K562 (cell line): ENCODE data around the gene POLD2. TPM values are rescaled to one million over a fixed set of nuclear protein-coding genes. Genes with fewer than 3 reads are reported as not detected.

Source experiments
- ADNP ChIP-seq: fragments of 200-800 bp; sonication (Bioruptor generic); IDR thresholded peaks from 2 replicates; pipeline ENCODE4 v1.6.1; 2016; ENCODE audit warnings: missing genetic modification characterization, missing compliant biosample characterization
- DMBX1 ChIP-seq: fragments of 250-450 bp; sonication (Bioruptor Pico); IDR thresholded peaks from 2 replicates; pipeline ENCODE4 v1.8.0; 2022; ENCODE audit warnings: inconsistent platforms, mild to moderate bottlenecking, moderate library complexity, borderline replicate concordance
- HDAC1 ChIP-seq, 2 experiments: fragments of 450-650 bp; IDR thresholded peaks; 2 replicates each; pipeline ENCODE4 v1.6.1; 2016 to 2017; ENCODE audit warnings: inconsistent platforms in 1 of 2, mild to moderate bottlenecking in 1 of 2, moderate library complexity in 1 of 2
- HDAC2 ChIP-seq: fragments of 450-650 bp; IDR thresholded peaks from 2 replicates; pipeline ENCODE4 v1.6.1; 2016; ENCODE audit warnings: mild to moderate bottlenecking
- HDAC8 ChIP-seq: fragments of 450-650 bp; IDR thresholded peaks from 2 replicates; pipeline ENCODE4 v1.6.1; 2016; ENCODE audit warnings: mild to moderate bottlenecking, missing genetic modification characterization, moderate library complexity, missing compliant biosample characterization
- MCM2 ChIP-seq: fragments of 450-650 bp; IDR thresholded peaks from 2 replicates; pipeline ENCODE4 v1.6.1; 2017; ENCODE audit warnings: low read depth, mild to moderate bottlenecking
- NR3C1 ChIP-seq: sonication (generic); formaldehyde crosslinking; IDR thresholded peaks from 2 replicates; pipeline ENCODE4 v1.8.1; 2022; ENCODE audit warnings: missing genetic modification reagents
- RBM17 ChIP-seq: fragments of 200-400 bp; formaldehyde crosslinking; IDR thresholded peaks from 2 replicates; pipeline ENCODE4 v1.6.1; 2017; ENCODE audit warnings: low read depth, mild to moderate bottlenecking, low read length, borderline replicate concordance
- SETDB1 ChIP-seq: IDR thresholded peaks from one replicate; pipeline ENCODE4 v1.6.1; 2012; ENCODE audit warnings: low read length, control low read depth, inconsistent platforms
- SUPT5H ChIP-seq: fragments of 450-650 bp; IDR thresholded peaks from 2 replicates; pipeline ENCODE4 v1.6.1; 2016
- ZNF121 ChIP-seq: sonication (generic); formaldehyde crosslinking; conservative IDR thresholded peaks from 2 replicates; pipeline ENCODE4 v1.8.0; 2022; ENCODE audit warnings: missing genetic modification reagents
- ZNF146 ChIP-seq: IDR thresholded peaks from one replicate; pipeline ENCODE4 v1.6.1; 2018; ENCODE audit warnings: missing compliant biosample characterization; ENCODE audit not compliant: unreplicated experiment
- ZNF263 ChIP-seq: sonication (generic); formaldehyde crosslinking; IDR thresholded peaks from 2 replicates; pipeline ENCODE4 v1.8.0; 2022; ENCODE audit warnings: mild to moderate bottlenecking, missing genetic modification reagents, borderline replicate concordance
- ZNF644 ChIP-seq: fragments of 200-800 bp; sonication (Bioruptor generic); IDR thresholded peaks from 2 replicates; pipeline ENCODE4 v1.6.1; 2016; ENCODE audit warnings: low read depth, missing genetic modification characterization, missing compliant biosample characterization
- ZNF830 ChIP-seq: fragments of 250-450 bp; sonication (Bioruptor Pico); IDR thresholded peaks from 2 replicates; pipeline ENCODE4 v1.5.0; 2021; ENCODE audit warnings: mild to moderate bottlenecking
- polyA plus RNA-seq, 8 experiments: library from polyadenylated mRNA; depleted of rRNA in 4 of 8; stranded (reverse) in 5 of 8; unstranded in 3 of 8; fragments of >200 nt; fragmentation: Nextera tagmentation in 2 of 8; fragmentation: Illumina TruSeq in 1 of 8; extraction: Ambion mirVana in 2 of 8; extraction: Trizol in 1 of 8; gene quantifications; 2 replicates each; pipeline versions ENCODE4 v1.2.1 to v1.2.3, GENCODE V29; 2011 to 2014; ENCODE audit warnings: inconsistent platforms in 1 of 8, missing spikeins in 1 of 8
- total RNA-seq, 7 experiments: library from RNA; depleted of rRNA in 6 of 7; stranded (reverse); fragments of >200 nt in 6 of 7; fragmentation: Illumina TruSeq in 2 of 7; extraction: Trizol in 2 of 7; gene quantifications; 2 replicates each; pipeline versions ENCODE4 v1.2.1 to v1.2.3, GENCODE V29; 2011 to 2021; ENCODE audit warnings: low replicate concordance in 1 of 7
- TF ChIP-seq, protein P1 (sequence below), 2 experiments: IDR thresholded peaks; 2 replicates each; pipeline ENCODE4 v1.6.1; 2012; ENCODE audit warnings: improper control_type of control experiment in 2 of 2, low read depth in 2 of 2, low read length in 2 of 2, borderline replicate concordance in 1 of 2
- TF ChIP-seq, protein P2 (sequence below): sonication (generic); formaldehyde crosslinking; IDR thresholded peaks from 2 replicates; pipeline ENCODE4 v1.8.0; 2022; ENCODE audit warnings: mild to moderate bottlenecking, missing genetic modification reagents
- TF ChIP-seq, protein P3 (sequence below): sonication (generic); formaldehyde crosslinking; IDR thresholded peaks from 2 replicates; pipeline ENCODE4 v1.8.0; 2022; ENCODE audit warnings: mild to moderate bottlenecking, low read depth, missing genetic modification reagents
- TF ChIP-seq, protein P4 (sequence below), 2 experiments: fragments of 450-650 bp; IDR thresholded peaks; 2 replicates each; pipeline ENCODE4 v1.6.1; 2016

The POLD2 gene
- total and polyA plus RNA-seq, 9 of the 15 experiments (the other 6 are each of a cell fraction or from before 2014, with no cell fraction given) = 29.7 to 259 (median 225) TPM

DNA sequence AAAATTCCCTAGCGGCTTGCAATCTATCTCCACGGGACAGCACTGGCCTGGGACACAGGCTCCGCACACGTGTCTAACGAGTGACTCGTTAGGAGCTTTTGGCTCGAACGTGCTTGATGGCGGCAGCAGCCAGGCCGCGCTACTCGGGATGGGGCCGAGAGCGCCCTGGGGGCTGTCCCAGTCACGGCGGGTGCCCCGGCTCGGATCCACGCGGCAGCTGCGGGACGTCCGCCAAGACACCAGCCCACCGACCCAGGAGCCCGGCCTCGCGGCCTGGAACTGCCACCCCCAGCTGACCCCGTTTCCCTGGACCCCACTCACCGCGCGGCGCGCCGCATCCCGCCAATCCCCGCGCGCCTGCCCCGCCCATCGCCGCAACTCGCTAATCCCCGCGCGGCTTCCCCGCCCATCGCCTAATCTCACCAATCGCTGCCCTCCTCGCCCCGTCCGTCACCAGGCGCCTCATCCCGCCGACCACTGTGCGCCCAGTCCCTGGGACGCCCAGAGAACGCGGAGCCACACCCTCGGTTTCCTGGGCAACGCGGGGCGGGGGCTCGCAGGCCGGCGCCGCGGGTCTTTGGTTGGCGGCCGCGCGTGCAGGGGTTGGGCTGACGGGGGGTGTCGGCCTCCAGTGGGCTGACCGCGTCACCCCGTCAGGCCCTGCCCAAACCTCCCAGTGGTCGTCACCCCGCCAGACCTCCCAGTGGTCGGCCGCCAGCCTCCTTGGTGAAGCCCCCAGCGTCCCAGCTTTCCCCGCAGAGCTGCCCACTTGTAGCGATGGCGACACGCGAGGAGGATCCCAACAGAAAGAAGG is at the start of gene POLD2 (continued):
- no peak for TF ChIP-seq ZNF644 (tag)
- no peak for TF ChIP-seq RBM17
- TF ChIP-seq MCM2 = no peak
- TF ChIP-seq, protein P1, sequence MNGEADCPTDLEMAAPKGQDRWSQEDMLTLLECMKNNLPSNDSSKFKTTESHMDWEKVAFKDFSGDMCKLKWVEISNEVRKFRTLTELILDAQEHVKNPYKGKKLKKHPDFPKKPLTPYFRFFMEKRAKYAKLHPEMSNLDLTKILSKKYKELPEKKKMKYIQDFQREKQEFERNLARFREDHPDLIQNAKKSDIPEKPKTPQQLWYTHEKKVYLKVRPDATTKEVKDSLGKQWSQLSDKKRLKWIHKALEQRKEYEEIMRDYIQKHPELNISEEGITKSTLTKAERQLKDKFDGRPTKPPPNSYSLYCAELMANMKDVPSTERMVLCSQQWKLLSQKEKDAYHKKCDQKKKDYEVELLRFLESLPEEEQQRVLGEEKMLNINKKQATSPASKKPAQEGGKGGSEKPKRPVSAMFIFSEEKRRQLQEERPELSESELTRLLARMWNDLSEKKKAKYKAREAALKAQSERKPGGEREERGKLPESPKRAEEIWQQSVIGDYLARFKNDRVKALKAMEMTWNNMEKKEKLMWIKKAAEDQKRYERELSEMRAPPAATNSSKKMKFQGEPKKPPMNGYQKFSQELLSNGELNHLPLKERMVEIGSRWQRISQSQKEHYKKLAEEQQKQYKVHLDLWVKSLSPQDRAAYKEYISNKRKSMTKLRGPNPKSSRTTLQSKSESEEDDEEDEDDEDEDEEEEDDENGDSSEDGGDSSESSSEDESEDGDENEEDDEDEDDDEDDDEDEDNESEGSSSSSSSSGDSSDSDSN (IDR thresholded peaks at IDR 0.05; ENCODE audit: borderline replicate concordance in 1 of 2, low read depth in 2 of 2, low read length in 2 of 2) = no peak
- TF ChIP-seq NR3C1 (CRISPR knock-in tag) = no peak
- TF ChIP-seq HDAC2 = no peak
- TF ChIP-seq, protein P2, sequence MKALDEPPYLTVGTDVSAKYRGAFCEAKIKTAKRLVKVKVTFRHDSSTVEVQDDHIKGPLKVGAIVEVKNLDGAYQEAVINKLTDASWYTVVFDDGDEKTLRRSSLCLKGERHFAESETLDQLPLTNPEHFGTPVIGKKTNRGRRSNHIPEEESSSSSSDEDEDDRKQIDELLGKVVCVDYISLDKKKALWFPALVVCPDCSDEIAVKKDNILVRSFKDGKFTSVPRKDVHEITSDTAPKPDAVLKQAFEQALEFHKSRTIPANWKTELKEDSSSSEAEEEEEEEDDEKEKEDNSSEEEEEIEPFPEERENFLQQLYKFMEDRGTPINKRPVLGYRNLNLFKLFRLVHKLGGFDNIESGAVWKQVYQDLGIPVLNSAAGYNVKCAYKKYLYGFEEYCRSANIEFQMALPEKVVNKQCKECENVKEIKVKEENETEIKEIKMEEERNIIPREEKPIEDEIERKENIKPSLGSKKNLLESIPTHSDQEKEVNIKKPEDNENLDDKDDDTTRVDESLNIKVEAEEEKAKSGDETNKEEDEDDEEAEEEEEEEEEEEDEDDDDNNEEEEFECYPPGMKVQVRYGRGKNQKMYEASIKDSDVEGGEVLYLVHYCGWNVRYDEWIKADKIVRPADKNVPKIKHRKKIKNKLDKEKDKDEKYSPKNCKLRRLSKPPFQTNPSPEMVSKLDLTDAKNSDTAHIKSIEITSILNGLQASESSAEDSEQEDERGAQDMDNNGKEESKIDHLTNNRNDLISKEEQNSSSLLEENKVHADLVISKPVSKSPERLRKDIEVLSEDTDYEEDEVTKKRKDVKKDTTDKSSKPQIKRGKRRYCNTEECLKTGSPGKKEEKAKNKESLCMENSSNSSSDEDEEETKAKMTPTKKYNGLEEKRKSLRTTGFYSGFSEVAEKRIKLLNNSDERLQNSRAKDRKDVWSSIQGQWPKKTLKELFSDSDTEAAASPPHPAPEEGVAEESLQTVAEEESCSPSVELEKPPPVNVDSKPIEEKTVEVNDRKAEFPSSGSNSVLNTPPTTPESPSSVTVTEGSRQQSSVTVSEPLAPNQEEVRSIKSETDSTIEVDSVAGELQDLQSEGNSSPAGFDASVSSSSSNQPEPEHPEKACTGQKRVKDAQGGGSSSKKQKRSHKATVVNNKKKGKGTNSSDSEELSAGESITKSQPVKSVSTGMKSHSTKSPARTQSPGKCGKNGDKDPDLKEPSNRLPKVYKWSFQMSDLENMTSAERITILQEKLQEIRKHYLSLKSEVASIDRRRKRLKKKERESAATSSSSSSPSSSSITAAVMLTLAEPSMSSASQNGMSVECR (CRISPR knock-in tag) = peak; percentile 55; the same call in 1 of the 2 replicates
- TF ChIP-seq ADNP (tag) = no peak
- TF ChIP-seq HDAC1 (IDR thresholded peaks at IDR 0.05) = peak in 1 of 2 experiments; percentile 85; a peak in 2 of 4 replicates
- TF ChIP-seq ZNF121 (CRISPR knock-in tag) = no peak
- TF ChIP-seq SUPT5H = peak; percentile 80
- 0 out of 2 replicates have a peak, but pooled peaks have one; percentile 49 for TF ChIP-seq HDAC8 (tag)
- no peak for TF ChIP-seq DMBX1 (CRISPR knock-in tag)
- TF ChIP-seq ZNF263 (CRISPR knock-in tag) = peak; percentile 12; the same call in 1 of the 2 replicates
- TF ChIP-seq, protein P3, sequence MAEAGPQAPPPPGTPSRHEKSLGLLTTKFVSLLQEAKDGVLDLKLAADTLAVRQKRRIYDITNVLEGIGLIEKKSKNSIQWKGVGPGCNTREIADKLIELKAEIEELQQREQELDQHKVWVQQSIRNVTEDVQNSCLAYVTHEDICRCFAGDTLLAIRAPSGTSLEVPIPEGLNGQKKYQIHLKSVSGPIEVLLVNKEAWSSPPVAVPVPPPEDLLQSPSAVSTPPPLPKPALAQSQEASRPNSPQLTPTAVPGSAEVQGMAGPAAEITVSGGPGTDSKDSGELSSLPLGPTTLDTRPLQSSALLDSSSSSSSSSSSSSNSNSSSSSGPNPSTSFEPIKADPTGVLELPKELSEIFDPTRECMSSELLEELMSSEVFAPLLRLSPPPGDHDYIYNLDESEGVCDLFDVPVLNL = no peak
- no peak for TF ChIP-seq ZNF830
- no peak for TF ChIP-seq SETDB1
- TF ChIP-seq ZNF146 (CRISPR knock-in tag) = no peak
- TF ChIP-seq, protein P4, sequence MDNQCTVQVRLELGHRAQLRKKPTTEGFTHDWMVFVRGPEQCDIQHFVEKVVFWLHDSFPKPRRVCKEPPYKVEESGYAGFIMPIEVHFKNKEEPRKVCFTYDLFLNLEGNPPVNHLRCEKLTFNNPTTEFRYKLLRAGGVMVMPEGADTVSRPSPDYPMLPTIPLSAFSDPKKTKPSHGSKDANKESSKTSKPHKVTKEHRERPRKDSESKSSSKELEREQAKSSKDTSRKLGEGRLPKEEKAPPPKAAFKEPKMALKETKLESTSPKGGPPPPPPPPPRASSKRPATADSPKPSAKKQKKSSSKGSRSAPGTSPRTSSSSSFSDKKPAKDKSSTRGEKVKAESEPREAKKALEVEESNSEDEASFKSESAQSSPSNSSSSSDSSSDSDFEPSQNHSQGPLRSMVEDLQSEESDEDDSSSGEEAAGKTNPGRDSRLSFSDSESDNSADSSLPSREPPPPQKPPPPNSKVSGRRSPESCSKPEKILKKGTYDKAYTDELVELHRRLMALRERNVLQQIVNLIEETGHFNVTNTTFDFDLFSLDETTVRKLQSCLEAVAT (IDR thresholded peaks at IDR 0.05) = no peak
